NT2/D1 (cell line): Measurements from ENCODE around the gene APOOL.
"Not testable (repeated sequence)": the region's sequence is repeated elsewhere in the genome, so short reads cannot be mapped to it uniquely, and the experiment has no call there.

Experiments used
- DNase-seq: peaks from one replicate; pipeline ENCODE4 v3.0.0-alpha.2; 2011; ENCODE audit warnings: low read depth, low spot score
- H3K27me3 ChIP-seq: 2 replicates; pipeline ENCODE4 v1.6.0; 2011; ENCODE audit warnings: mild to moderate bottlenecking; ENCODE audit not compliant: insufficient read length, insufficient read depth
- H3K36me3 ChIP-seq: 2 replicates; pipeline ENCODE4 v1.6.1; 2011; ENCODE audit warnings: mild to moderate bottlenecking, low read length, mixed read lengths; ENCODE audit not compliant: insufficient read depth, insufficient read length
- H3K4me1 ChIP-seq: 2 replicates; pipeline ENCODE4 v1.5.1; 2011; ENCODE audit not compliant: insufficient read depth, insufficient read length
- H3K4me3 ChIP-seq: 2 replicates; pipeline ENCODE4 v1.5.1; 2011; ENCODE audit warnings: low read depth; ENCODE audit not compliant: insufficient read length
- H3K9ac ChIP-seq: 2 replicates; pipeline ENCODE4 v1.6.0; 2011; ENCODE audit warnings: low read depth; ENCODE audit not compliant: insufficient read length
- H3K9me3 ChIP-seq: 2 replicates; pipeline ENCODE4 v1.5.1; 2011; ENCODE audit warnings: mild to moderate bottlenecking, low read length; ENCODE audit not compliant: insufficient read depth
- SUZ12 ChIP-seq: IDR thresholded peaks from 2 replicates; pipeline ENCODE4 v1.6.1; 2011; ENCODE audit not compliant: insufficient read length, insufficient read depth; ENCODE audit errors: extremely low read depth
- YY1 ChIP-seq: IDR thresholded peaks from 2 replicates; pipeline ENCODE4 v1.6.1; 2011; ENCODE audit not compliant: insufficient read length, insufficient read depth
- ZNF274 ChIP-seq: IDR thresholded peaks from 2 replicates; pipeline ENCODE4 v1.6.1; 2011; ENCODE audit warnings: mild to moderate bottlenecking, low read depth, low read length

The APOOL gene

DNA sequence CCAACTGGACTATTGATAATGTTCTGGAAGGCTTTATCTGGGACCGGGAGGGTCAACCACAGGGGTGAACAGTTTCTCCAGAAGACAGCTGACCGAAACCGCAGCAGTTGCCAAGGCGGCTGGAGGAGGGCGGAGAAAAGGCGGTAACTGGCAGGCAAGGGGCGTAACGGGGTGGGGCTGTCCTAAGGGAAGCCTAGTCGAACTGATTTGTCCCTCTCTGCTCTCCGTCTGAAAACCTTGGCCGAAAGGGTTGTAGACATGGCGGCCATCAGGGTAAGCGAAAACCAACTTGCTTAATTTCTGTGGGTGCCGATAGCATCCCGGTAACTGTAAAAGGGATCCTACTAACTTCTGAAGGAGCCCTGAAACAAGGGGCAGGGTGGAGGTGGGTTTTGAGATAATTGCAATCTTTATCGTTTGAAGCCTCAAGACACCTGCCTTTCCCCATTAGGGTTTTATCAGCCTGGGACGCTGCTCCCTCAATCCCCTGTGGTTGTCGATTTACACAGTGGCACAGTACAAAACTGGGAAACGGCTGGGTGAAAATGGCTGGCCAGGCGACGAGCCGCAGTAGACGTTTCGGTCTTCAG lies at the start of gene APOOL:
Gene APOOL, plus strand, starts transcription at position 223 of the 590 bp plus-strand sequence. Its CDS starts 36 bp downstream, at position 259.
- peak; percentile 80 for DNase-seq
- H3K4me1 ChIP-seq, result no peaks in the 10 kb centered on the region
- no peaks in the 10 kb centered on the region for H3K27me3 ChIP-seq
- H3K9ac ChIP-seq, result peak within 1 kb of the TSS; percentile 87
- TF ChIP-seq SUZ12, result no peak
- peak; percentile 84 for TF ChIP-seq YY1
- no peak for TF ChIP-seq ZNF274
- H3K9me3 ChIP-seq, result no peaks in the 10 kb centered on the region
- no peaks in the 10 kb centered on the region for H3K36me3 ChIP-seq
- peak within 1 kb of the TSS; percentile 83 for H3K4me3 ChIP-seq

GRCh38 chrX:84956304-84956703 lies 47.4 kb upstream of the APOOL start:
- no peak for TF ChIP-seq YY1
- TF ChIP-seq SUZ12, result no peak
- TF ChIP-seq ZNF274, result no peak
- Histone ChIP-seq H3K9me3 (peaks cover 8% of the 10 kb centered on the region; the same call in 1 of the 2 replicates), H3K4me1 (no peaks in the 10 kb centered on the region), H3K36me3 (no peaks in the 10 kb centered on the region), H3K9ac (no peak overlapping the region), H3K27me3 (no peaks in the 10 kb centered on the region), H3K4me3 (no peak overlapping the region)
- no peak for DNase-seq

DNA sequence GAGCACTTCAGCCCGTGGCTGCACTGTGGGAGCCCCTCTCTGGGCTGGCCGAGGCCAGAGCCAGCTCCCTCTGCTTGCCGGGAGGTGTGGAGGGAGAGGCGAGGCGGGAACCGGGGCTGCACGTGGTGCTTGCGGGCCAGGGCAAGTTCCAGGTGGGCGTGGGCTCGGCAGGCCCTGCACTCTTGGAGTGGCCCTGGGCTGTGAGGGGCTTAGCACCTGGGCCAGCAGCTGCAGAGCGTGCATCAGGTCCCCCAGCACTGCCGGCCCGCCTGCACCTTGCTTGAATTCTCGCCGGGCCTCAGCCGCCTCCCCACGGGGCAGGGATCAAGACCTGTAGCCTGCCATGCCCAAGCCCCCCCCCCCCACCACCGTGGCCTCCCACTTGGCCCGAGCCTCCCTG lies 28.9 kb upstream of the APOOL start:
- TF ChIP-seq ZNF274, result no peak
- TF ChIP-seq YY1, result no peak
- TF ChIP-seq SUZ12, result no peak
- Histone ChIP-seq H3K27me3 (no peaks in the 10 kb centered on the region), H3K4me1 (no peaks in the 10 kb centered on the region), H3K36me3 (no peaks in the 10 kb centered on the region), H3K9me3 (peaks cover 14% of the 10 kb centered on the region), H3K4me3 (no peak overlapping the region), H3K9ac (no peak overlapping the region)
- no peak for DNase-seq

- not testable (repeated sequence) for H3K9me3 ChIP-seq, H3K27me3 ChIP-seq, DNase-seq, H3K4me1 ChIP-seq, H3K4me3 ChIP-seq, H3K36me3 ChIP-seq, H3K9ac ChIP-seq
Observed at GRCh38 chrX:84991739-84992138, 11.9 kb upstream of the APOOL start.

DNA sequence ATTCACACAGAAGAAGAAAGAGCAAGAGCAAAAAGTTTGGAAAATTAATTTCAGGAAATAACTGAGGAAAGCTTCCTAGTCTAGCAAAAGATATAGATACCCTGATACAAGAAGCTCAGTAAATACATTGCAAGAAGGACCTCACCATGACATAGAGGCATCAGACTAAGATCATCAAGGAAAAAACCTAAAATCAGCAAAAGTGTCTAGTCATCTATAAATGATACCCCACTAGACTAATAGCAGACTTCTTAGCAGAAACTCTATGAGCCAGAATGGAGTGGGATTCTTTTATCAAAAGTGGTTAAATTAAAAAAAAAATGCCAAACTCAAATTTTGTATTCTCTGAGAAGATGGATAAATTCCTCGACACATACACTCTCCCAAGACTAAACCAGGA lies 10.5 kb upstream of the APOOL start:
- no peaks in the 10 kb centered on the region for H3K9me3 ChIP-seq
- H3K4me1 ChIP-seq, result no peaks in the 10 kb centered on the region
- no peaks in the 10 kb centered on the region for H3K27me3 ChIP-seq
- no peak for DNase-seq
- no peak overlapping the region for H3K9ac ChIP-seq
- H3K4me3 ChIP-seq, result no peak overlapping the region
- TF ChIP-seq ZNF274, result no peak
- TF ChIP-seq SUZ12, result no peak
- TF ChIP-seq YY1, result no peak
- no peaks in the 10 kb centered on the region for H3K36me3 ChIP-seq

DNA sequence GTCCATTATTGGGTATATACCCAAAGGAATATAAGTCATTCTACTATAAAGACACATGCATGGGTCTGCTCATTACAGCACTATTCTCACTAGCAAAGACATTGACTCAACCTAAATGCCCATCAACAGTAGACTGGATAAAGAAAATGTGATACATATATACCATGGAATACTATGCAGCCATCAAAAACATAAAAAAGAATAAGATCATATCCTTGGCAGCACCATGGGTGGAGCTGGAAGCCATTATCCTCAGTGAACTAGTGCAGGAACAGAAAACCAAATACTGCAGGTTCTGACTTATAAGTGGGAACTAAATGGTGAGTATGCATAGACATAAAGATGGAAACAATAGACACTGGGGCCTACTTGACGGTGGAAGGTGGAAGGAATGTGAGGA lies 2.3 kb upstream of the APOOL start:
- Histone ChIP-seq H3K27me3 (no peaks in the 10 kb centered on the region), H3K9me3 (no peaks in the 10 kb centered on the region), H3K36me3 (no peaks in the 10 kb centered on the region), H3K9ac (no peak overlapping the region), H3K4me3 (no peak overlapping the region), H3K4me1 (no peaks in the 10 kb centered on the region)
- no peak for TF ChIP-seq ZNF274
- no peak for TF ChIP-seq SUZ12
- no peak for TF ChIP-seq YY1
- DNase-seq, result no peak

DNA sequence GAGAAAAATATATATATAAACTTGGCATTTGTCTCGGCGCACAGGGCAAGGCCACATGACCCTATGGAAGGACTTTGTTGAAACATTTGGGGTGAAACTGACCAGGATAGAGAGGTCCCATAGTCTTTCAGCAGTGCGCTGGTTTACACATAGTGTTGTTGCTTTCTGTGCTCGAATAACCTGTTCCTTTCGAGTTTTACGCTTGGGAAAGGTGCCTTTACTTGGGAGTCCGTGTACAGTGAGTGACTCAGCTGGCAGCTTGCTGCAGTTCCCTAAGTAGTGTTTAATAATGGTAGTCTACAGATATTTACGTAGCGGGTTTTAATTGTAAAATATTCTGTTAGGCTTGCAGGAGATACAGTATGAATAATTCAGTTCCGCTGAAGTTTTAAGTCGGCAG lies 578 bp downstream of the APOOL start:
- no peaks in the 10 kb centered on the region for H3K36me3 ChIP-seq
- no peaks in the 10 kb centered on the region for H3K4me1 ChIP-seq
- peak overlapping the region; percentile 87 for H3K9ac ChIP-seq
- TF ChIP-seq YY1, result no peak
- no peak for TF ChIP-seq ZNF274
- H3K9me3 ChIP-seq, result no peaks in the 10 kb centered on the region
- H3K27me3 ChIP-seq, result no peaks in the 10 kb centered on the region
- no peak for DNase-seq
- H3K4me3 ChIP-seq, result peak overlapping the region; percentile 83

- Histone ChIP-seq H3K9ac (no peak overlapping the region), H3K4me3 (no peak overlapping the region), H3K36me3 (no peaks in the 10 kb centered on the region), H3K4me1 (no peaks in the 10 kb centered on the region), H3K9me3 (peaks cover 14% of the 10 kb centered on the region; the same call in 1 of the 2 replicates), H3K27me3 (no peaks in the 10 kb centered on the region)
- no peak for DNase-seq
- no peak for TF ChIP-seq YY1
Observed at GRCh38 chrX:85012098-85012497, 8.4 kb downstream of the APOOL start.

DNA sequence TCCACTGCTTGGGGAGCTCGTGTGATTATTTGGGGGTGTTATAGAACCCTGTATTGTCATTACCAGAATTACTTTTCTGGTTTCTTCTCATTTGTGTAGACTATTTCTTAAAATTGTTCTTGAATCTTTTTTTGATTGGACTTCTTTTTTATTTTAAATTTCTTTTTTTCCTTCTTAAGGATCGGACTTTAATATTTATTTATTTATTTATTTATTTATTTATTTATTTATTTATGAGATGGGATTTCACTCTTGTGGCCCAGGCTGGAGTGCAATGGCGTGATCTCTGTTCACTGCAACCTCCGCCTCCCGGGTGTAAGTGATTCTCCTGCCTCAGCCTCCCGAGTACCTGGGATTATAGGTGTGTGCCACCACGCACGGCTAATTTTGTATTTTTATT lies 11.7 kb downstream of the APOOL start:
- not testable (repeated sequence) for H3K9me3 ChIP-seq, DNase-seq, H3K9ac ChIP-seq, H3K4me1 ChIP-seq, H3K4me3 ChIP-seq, H3K27me3 ChIP-seq, H3K36me3 ChIP-seq
